ENCODE data around the gene ADCY10.
"Not testable (repeated sequence)": the region's sequence is repeated elsewhere in the genome, so short reads cannot be mapped to it uniquely, and the experiment has no call there.

The ADCY10 gene

GRCh38 chr1:167860231-167860923 lies 53.6 kb downstream of the ADCY10 start:
- DNase-seq (ENCODE audit: low spot score) = no peak

- no peak for DNase-seq (ENCODE audit: low spot score)
Observed at GRCh38 chr1:167856711-167857418, 57.1 kb downstream of the ADCY10 start.

- no peak for DNase-seq (ENCODE audit: low spot score)
Observed at GRCh38 chr1:167854184-167854583, 59.8 kb downstream of the ADCY10 start.

- no peak for DNase-seq (ENCODE audit: low spot score)
Observed at GRCh38 chr1:167849666-167850065, 64.3 kb downstream of the ADCY10 start.

- no peak for DNase-seq (ENCODE audit: low spot score)
Observed at GRCh38 chr1:167842872-167843271, 71.1 kb downstream of the ADCY10 start.

GRCh38 chr1:167841530-167841929 lies 72.4 kb downstream of the ADCY10 start:
- no peak for DNase-seq (ENCODE audit: low spot score)

- no peak for DNase-seq (ENCODE audit: low spot score)
Observed at GRCh38 chr1:167839009-167839408, 74.9 kb downstream of the ADCY10 start.

GRCh38 chr1:167837326-167837725 lies 76.6 kb downstream of the ADCY10 start:
- no peak for DNase-seq (ENCODE audit: low spot score)

GRCh38 chr1:167836197-167836596 lies 77.7 kb downstream of the ADCY10 start:
- no peak for DNase-seq (ENCODE audit: low spot score)

- no peak for DNase-seq (ENCODE audit: low spot score)
Observed at GRCh38 chr1:167833904-167834303, 80.0 kb downstream of the ADCY10 start.

- DNase-seq (ENCODE audit: low spot score) = no peak
Observed at GRCh38 chr1:167832693-167833092, 81.2 kb downstream of the ADCY10 start.

GRCh38 chr1:167830668-167831067 lies 83.3 kb downstream of the ADCY10 start:
- not testable (repeated sequence) for DNase-seq (ENCODE audit: low spot score)

GRCh38 chr1:167829868-167830267 lies 84.1 kb downstream of the ADCY10 start:
- no peak for DNase-seq (ENCODE audit: low spot score)

- DNase-seq (ENCODE audit: low spot score) = no peak
Observed at GRCh38 chr1:167826127-167826526, 87.8 kb downstream of the ADCY10 start.

GRCh38 chr1:167825419-167826079 lies 88.4 kb downstream of the ADCY10 start:
- DNase-seq (ENCODE audit: low spot score) = no peak

GRCh38 chr1:167824163-167824794 lies 89.7 kb downstream of the ADCY10 start:
- no peak for DNase-seq (ENCODE audit: low spot score)

GRCh38 chr1:167821969-167822685 lies 91.8 kb downstream of the ADCY10 start:
- DNase-seq (ENCODE audit: low spot score) = no peak

GRCh38 chr1:167821356-167821685 lies 92.6 kb downstream of the ADCY10 start:
- no peak for DNase-seq (ENCODE audit: low spot score)

GRCh38 chr1:167820684-167821355 lies 93.1 kb downstream of the ADCY10 start:
- DNase-seq (ENCODE audit: low spot score) = no peak

- peak; percentile 62 for DNase-seq (ENCODE audit: low spot score)
Observed at GRCh38 chr1:167819849-167820683, 93.9 kb downstream of the ADCY10 start.

GRCh38 chr1:167815650-167816049 lies 98.3 kb downstream of the ADCY10 start:
- DNase-seq (ENCODE audit: low spot score) = no peak
